NCI-H446 treated with DMSO at 0.1 percent for 48 hours (cell line): ENCODE data around the gene WNT7B.
A peak's percentile ranks its signal among the peaks of the same experiment; 100 is the strongest.
"Not testable (repeated sequence)": the region's sequence is repeated elsewhere in the genome, so short reads cannot be mapped to it uniquely, and the experiment has no call there.

ENCODE experiments used
- DNase-seq: peaks from one replicate; lab custom pipeline; 2025; lab: John Stamatoyannopoulos, UW

Gene WNT7B

DNA sequence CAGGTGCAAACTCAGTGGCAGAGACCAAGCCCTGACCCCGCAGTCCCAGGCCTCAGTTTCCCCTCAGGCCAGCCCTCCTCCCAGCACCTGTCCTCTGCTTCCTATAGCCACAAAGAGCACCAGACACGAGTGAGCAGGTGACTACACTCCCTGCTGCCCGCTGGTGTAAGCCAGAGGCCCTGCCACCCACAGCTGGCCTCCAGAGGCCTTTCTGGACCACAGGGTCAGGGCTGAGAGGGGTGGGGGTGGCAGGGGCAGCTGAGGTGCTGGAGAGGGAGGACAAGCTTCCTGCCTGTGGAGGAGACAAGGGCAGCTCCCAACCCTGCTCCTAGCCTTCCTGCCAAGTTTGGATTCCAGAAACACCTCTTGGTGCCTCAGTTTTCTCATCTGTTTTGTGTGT lies 31.3 kb upstream of the WNT7B start:
- no peak for DNase-seq

DNA sequence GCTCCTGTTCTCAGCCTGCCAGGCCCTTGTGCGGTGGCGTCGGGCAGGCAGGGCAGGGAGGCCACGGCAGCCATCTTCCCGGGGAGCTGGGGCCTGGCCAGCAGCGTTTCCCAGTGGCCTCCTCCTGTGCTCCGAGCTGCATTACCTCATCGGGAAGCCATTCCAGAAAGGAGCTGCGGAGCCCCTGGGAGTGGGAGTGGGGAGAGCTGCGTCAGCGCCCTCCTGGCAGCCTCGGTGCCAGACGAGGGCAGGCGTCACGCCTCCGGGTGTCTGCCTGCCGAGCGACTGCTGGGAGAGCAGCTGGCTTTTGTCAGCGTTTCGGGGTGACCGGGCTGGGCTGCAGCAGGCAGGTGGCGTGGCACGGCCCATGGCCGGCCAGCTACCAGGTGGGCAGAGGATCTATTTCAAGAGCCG lies 30.9 kb upstream of the WNT7B start:
- DNase-seq = peak; percentile 93

DNA sequence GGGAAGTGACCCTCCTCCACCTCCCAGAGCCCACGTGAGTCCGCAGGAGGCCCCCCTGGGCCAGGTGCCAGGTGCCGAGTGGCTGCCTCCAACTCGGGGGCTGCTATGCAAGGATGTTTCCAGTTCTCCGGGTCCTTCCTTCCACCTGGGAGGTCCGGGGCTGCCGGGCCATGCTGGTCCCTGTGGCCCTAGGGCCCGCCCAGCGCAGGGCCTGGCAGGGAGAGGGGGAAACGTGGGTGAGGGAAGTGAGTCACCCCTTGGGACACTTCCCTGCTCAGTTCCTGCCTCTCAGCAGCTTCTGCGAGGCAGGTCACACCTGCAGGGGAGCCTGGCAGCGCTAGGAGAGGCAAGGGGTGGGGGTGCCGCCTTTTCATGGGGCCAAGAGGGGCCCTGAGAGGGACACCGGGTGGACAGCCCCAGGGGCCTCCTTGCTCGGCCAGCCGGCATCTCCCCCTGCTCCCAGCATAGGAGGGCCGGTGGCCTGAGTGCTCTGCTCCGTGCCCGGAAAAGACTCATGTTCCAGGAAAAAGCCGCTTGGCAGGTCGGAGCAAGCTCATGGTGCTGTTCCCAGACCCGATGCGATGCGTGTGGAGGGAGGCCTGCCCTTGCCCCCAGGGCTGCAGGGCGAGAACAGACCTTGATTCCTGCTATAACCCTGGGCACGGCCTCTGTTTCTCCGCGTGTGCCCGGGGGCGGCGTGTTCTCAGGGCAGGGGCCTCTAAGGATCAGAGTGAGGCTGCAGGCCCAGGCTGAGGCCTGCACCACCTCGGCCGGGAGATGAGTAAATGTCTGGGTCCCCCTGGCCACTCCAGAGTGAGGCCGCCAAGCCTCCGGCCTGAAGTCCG lies 30.3 kb upstream of the WNT7B start:
- no peak for DNase-seq

GRCh38 chr22:46006379-46007002 lies 29.5 kb upstream of the WNT7B start:
- peak; percentile 74 for DNase-seq

GRCh38 chr22:46005116-46005705 lies 28.2 kb upstream of the WNT7B start:
- DNase-seq = not testable (repeated sequence)

DNA sequence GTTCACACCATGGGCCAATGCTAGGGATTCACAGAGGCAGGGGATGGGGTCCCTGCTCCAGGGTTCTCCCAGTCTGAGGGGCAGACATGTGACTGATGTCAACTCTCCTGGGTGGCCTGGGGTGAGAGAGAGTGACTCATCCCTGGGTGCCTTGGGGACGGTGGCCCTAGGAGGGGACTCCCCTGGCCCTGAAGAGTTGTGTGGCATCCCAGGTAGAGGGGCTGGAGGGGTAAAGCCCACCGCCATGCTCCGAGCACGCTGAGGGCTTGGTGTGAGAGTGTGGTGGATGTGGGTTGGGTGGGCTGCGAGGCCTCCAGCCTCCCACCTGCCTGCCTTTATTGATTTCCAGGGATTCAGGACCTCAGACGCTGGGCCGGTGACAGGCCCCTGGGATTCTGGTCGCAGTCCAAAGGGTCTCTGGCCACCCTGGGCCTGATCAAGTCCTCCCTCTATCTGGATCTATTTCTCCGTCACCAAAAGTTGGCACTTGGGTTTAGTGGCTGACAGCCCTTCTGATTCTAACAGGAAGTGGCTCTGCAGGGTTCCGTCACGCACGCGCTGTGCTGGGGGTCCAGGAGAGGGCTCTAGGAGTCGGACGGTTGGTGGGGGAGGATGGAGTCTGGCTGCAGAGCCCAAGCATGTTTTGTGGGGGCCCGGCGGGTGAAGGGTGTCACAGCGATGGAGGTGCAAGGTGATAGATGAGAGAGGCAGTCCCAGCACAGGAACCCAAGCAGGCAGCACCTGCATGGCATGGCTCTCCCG lies 27.3 kb upstream of the WNT7B start:
- DNase-seq = no peak

DNA sequence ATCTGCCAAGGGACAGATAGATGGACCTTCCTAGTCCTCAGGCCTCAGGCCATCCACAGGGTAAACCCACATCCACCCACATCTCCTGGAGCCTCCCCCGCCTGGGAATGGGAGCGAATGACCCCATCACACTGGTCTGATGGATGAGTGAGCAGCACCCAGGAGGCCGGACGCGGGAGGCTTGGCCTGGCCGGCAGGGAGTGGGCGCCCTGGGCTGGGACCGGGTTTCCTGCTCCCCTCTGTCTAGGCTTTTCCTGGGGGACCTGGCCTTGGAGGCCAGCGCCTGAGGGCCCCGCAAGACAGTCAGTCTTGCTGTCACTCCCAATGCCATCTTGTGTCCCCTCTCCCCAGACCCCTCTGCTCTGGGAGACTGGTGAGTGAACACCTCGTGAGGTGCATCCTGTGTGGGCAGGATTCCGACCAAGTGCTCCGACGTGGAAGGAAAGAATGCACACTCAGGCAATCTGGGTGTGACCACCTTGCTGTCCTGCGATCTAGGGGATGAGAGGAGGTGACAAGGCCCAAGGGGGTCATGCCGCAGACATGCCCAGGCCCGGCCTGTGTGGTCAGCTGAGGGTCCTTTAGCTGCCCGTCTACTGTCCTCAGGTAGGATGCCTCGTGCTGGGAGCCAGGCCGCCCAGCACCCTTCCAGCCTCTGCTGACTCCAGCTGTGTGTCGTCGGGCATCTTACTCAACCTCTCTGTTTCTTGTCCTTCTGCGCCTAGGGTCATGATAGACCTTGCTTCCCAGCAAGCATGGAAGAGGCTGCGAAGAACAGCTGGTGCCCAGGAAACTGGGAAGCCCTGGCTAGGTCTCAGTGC lies 26.5 kb upstream of the WNT7B start:
- no peak for DNase-seq

DNA sequence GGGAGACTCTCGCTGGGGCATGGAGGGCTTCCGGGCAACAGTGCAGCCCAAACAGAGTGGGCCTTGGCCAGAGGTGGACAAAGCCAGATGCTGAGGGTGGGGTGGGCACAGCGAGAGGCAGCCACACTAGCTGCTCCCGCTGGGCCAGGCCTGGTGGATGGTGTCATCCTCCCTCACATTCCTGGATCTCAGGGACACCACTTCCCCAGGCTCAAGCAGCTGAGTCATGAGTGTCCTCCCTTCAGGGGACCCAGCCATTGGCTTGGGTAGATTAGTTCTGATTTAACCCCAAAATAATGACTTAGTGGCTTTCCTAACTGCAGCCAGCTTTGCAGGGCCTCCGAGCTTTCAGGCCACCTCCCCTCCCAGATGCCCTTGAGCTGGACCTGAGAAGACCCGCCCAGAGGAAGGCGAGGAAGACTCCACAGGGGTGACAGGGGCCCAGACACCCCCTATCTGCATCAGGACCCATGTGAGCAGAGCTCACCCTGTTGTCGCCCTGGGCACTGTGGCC lies 25.9 kb upstream of the WNT7B start:
- DNase-seq = no peak

DNA sequence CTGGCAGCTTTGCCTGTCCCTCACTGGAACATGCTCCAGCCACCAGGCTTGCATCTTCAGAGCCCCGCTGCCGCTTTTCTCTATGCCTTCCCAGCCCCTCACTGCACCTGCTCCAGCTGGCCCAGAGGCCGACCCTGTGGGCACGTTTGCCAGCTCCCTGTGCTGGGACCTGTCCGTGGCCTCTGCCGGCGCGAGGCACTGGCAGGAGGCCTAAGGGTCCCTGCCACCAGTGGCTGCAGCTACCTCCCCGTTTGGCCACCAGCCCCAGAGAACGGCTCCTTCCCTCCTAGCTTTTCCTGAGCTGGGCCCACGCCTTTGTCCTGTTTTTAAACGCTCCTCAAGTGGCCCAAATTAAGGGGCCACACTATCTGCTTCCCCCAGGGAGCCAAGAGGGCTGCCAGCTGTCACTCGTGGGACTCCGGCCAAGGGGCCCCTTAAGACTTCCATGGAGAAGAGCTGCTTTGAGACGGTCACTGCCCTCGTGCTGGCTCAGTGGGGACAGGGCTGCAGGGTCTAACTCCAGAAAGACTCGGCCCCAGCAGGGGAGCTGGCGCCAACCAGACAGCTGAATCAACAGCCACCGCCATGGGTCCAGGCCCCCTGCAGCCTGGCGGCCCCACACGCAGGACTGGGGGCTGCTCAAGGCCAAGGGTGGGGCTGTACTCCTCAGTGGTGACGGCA lies 24.6 kb upstream of the WNT7B start:
- peak; percentile 83 for DNase-seq

- DNase-seq = no peak
These were observed 24.1 kb upstream of the WNT7B start for GRCh38 chr22:46001046-46001425.

DNA sequence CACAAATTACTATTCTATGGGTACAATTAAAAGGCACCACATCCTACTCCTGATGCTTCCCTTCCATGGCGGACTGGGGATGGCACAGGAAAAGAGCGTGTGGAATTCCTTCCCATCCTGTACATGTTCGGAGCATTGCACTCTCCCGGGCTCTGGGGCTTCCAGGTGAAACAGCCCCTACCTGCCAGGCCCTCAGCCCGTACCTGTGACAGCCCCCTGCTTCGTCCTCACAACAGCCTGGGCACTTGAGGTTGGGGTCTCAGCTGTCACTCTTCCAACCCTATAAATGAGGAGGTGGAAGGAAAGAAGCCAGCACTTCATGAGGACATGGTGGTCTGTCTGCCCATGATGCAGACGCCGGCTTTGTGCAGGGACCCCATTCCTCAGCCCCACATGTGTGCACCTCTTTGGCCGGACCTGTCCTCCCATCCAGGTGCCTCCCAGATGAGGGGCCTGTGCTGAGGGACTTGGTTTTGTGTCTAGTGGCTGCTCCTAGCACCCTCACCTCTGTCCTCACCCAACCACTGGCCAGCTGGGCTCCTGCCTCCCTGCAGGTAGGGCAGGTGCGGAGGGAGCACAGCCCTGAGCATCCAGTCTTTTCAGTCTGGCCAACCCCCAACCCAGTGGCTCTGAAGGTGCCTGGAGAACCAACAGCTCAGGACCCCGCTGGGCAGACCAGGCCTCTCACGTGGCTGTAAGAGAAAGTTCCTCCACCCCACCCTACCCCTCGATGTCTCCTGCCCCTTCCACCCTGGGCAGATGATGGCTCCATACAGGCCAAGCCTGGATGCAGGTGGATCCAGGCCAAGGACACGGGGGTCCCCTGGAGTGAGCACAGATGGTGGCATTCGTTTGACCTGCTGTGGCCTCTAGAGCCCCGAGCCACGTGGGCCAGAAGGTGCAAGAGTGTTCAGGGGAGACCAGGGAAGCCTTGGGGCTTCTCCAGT lies 23.4 kb upstream of the WNT7B start:
- DNase-seq = no peak

DNA sequence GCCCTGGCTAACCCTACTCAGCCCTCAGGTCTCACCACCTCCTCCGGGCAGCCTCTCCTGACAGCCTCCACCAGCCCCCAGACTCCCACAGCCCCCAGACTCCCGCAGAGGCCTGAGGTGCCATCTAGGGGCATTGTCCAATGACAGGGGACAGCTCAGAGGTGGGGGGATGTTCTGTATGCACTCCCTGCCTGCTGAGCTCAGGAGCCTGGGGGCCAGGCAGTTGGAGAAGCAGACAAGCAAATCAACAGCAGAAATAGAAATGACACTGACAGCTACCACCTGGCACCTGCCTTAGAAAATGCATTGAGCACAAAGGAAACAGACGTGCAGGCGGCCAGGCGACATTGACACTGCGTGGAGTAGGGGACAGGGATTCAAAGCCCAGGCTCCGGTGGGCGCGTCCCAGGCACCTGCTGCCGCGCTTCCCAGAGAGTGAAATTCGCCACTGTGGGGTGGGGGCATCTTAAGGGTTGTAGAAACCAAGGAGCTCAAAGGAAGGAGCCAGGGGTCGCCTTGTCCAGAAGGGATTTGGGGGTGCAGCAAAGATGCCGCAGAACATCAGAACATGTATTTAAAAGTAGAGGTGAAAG lies 22.5 kb upstream of the WNT7B start:
- no peak for DNase-seq

- no peak for DNase-seq
These were observed 21.8 kb upstream of the WNT7B start for GRCh38 chr22:45998638-45999378.

DNA sequence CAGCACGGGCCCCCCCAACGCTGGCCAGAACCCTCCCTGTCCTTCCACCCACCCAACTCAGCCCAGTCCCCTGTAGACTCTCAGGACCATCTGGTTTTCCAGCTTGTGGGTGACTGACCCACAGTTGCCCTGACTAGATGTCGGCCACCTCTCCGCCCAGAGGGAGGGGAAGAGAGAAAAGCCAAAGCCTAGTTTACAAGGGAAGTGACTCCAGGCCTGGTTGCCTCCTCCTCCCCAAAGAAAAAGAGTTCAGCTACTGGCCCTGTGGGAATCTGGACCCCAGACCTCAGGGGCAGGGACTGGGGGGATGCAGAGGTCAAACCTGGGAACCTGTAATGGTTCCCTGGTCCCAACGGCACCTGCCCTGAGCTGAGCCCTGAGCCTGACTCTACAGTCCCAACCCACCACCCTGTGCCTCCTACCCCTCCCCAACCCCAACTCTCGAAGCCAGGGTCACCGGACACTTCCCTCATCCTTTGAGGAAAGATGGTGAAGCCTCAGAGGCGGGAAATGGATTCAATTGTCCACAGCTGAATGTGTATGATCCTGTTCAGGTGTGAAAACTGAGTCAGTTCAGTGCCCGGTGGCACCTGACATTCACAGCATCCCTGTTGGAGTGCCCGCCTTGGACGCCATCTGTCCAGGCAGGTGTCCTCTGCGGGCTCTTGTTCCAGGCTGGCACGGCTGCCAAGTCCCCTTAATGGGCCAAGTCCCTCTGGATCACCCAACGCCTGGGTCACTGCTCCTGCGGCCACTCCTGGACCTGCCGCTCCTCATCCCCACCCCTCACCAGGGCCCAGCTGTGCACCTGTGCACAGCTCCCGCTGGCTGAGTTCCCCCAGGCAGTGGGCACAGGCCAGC lies 21.0 kb upstream of the WNT7B start:
- no peak for DNase-seq

- peak; percentile 75 for DNase-seq
These were observed 20.3 kb upstream of the WNT7B start for GRCh38 chr22:45997077-45997776.

- DNase-seq = no peak
These were observed 19.5 kb upstream of the WNT7B start for GRCh38 chr22:45996241-45997076.
